Muscle of back (tissue), 11 donors: ENCODE data around the gene CACNA2D3. TPM values are rescaled to one million over a fixed set of nuclear protein-coding genes. Genes with fewer than 3 reads are reported as not detected.

Experiments
- DNase-seq, 3 donors: peaks; one replicate each; pipeline versions ENCODE4 v3.0.0 to v3.0.0-alpha.2; 2013
- polyA plus RNA-seq, 10 donors: library from polyadenylated mRNA; unstranded; fragments of 120-200 nt; gene quantifications; one replicate each; pipeline ENCODE4 v1.2.1, GENCODE V29; 2013; ENCODE audit not compliant: insufficient read length in 10 of 10

The CACNA2D3 gene
- polyA plus RNA-seq, 10 donors: 1.0 to 2.9 (median 1.9) TPM

DNA sequence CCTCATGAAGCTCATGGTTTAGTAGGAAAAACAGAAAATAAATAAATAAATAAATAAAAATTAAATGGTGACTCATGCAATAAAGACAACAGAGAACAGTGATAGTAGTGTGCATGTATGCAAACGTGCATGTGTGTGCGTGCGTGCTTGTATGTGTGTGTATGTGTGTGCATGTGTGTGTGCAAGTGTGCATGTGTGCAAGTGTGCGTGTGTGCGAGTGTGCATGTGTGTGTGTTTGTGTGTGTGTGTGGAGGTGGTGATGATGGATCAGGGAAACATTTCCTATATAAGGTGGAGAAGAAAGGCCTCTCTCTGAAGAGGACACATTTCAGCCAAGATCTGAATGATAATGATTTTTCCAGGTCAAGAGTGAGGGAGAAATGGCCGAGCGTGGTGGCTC lies 47.2 kb downstream of the CACNA2D3 start:
- no peak for DNase-seq

DNA sequence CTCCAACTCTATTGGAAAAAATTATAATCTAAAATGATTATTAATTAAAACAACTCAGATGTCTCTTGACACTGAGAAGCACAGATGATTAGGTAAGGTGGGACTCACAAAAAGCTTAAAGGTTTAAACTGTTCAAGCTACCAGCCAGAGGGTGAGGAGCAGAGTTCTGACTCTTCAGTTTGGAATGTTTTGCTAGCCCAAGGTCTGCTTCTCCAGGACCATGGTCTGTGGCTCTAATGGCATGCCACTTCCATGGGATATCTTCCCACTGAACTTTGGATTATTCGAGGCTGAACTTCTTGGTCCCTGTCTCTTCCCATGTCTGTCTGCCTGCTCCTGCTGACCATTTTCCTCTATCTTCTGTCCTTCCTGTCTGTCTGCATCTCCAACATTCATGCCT lies 49.2 kb downstream of the CACNA2D3 start:
- no peak for DNase-seq

DNA sequence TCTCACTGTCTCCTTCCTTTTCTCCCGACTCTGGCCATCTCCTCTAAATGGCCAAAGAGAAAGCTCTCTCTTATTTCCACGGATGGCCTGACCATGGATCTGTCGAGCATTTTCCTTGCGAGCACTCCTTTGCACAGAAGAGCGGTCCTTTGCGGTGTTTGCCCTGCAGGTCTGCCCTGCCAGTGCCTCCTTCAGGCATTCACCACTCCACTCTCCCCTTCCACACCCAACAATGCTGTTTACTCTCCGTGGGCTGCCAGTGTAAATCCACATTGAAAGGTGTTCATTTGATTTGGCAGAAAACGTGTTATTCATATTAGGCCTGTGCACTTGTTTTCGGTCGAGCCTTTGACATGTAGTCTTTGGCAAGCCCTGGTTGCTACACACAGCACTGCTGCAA lies 49.6 kb downstream of the CACNA2D3 start:
- DNase-seq: no peak

DNA sequence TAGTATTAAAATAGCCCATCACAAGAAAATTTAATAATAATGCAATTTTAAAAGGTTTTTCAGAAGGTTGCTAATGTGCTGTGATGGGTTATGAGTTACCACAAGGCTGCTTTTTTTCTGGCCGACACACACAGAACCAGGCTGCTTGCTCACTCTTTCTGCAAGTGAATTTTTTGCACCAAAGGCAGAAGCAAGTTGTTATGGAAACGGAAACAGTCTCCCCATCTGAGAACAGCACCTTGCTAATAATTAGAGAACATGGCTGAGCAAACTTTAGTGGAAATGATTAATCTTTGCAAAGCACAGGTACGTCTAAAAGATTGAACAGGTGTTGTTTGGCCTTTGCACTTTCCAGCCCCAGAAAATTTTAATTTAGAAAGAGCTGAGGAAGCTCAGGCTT lies 51.0 kb downstream of the CACNA2D3 start:
- no peak for DNase-seq

DNA sequence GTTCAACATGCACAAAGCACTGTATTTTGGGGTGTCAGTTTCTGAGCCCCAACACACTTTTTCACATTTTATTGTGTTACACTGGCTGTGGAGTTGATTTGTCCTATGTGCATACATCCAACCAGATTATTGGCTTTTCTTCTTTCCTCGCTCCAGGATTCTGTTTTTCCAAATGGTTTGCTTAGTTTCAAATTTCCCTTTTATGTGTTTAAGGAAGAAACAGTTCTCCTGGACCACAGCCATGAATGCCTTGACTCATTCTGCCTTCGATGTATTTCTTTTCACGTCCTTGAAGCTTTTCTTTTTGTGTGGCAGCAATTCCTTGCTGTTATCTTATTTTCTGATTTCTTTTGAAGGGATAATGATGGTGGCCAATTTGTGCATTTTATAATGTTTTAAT lies 53.8 kb downstream of the CACNA2D3 start:
- DNase-seq: peak in 2 of 3 donors; percentile 3 to 10

DNA sequence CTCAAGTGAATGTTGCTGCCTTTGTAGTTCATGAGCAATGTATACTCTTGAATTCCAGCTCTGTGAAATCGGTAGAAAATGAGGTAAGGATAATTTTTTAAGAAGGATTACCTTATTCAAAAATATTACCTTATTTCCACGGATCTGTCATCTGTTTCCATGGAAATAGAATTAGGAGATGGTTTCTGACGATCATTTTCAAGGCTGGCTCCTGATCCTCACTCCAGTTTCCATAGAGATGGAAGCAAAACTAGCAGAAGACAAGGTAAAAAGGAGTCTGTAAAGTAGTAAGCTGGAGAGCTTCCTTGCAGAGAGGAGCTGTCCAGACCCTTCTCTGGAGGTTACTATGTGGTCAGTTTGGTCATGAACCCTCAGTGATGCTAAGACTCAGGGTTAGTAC lies 55.5 kb downstream of the CACNA2D3 start:
- DNase-seq: no peak

DNA sequence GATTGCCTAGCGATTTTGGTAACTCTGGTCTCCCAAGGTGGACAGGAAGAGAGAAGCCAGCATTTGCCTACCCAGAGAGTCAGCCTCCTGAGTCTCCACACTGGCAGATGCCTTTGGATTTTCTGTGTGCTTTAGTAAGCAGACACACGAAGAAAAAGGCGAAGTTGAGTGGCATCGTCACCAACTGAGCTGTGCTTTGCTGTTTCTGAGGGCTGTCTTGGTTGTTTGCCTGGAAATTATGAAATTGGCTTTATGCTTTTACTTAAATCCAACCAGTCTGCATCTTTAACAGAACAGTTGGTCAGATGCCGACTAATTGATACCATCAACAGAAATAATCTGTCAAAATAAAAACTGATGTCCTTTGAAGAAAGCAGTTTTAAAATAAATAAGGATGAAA lies 56.0 kb downstream of the CACNA2D3 start:
- no peak for DNase-seq

DNA sequence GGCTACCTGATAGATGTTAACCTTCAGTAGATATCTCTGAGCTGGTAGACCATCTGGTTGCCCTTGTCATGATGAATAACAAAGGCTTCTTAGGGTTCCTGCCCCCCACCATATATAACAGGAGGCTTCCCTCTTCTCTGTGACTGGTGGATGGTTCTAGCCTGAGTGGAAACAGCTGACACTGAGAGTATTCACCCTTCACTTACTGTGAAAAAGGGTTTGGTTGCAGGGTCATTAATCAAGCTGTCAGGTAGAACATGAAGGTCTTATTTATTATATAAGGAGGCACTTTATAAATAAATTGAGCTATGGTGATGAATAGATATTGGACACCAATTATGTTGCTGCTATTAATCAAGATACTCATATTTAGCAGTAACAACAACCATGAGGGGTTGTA lies 58.6 kb downstream of the CACNA2D3 start:
- DNase-seq: no peak

DNA sequence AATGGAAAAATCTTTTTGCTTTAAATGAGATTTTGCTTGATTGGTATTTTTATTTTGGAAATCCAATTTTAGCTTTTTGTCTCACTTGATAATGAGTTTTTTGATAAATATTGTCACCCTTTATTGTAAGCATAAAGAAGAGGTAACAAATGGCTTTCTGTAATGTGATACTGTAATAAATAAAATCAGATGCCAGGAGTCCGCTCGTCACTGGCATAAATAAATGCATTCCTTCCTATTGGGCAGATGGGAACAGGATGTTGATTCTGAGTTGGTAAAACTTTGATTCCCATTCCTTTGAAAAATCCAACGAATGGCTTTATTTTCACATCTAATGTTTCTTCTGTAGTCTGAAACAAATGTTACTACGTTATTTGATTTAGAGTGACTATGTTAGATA lies 59.9 kb downstream of the CACNA2D3 start:
- no peak for DNase-seq

DNA sequence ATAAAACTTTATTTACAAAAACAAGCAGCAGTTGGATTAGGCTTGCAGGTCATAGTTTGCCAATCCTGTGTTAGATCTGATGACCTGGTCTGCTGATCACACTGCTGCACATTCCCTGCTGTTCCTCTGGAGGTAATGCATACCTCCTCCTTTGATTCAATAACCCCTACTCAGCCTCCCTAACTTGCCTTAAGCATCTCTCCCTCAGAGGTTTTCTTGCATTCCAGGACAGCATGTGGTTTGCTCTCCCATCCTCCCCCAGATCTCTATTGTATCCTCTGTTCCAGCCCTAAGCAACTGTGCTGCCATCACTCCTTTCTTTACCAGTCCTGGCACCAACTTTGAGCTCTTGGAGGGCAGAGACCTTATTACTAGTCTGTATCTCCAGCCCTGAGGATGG lies 63.4 kb downstream of the CACNA2D3 start:
- DNase-seq: no peak

DNA sequence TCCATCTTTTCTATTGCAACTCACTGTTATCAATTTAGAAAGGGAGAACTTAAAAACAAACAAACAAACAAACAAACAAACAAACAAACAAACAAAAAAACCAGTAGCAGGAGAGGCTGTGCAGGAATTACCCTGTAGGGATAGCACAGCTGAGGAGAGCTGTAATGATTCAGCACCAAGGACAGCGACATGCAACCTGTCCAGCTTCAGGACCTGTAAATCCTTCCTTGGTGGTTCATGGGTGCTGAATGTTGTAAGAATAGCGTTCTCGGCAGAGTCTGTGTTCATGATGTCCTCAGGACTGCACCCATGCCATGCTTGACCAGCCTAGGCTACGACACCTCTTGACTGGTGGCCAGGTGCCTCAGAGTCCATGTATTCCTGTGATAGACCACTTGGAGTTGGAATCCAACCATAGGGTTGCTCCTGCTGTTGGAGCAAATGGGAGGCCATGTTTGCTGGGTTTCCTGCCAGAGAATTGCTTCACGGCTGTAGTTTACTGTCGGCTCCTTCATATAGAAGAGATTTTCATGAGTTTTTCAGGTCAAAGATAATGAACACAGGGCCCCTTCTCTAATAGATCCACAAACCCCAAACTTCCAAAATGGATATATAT lies 65.9 kb downstream of the CACNA2D3 start:
- DNase-seq: peak; percentile 61 to 85 (median 80)

DNA sequence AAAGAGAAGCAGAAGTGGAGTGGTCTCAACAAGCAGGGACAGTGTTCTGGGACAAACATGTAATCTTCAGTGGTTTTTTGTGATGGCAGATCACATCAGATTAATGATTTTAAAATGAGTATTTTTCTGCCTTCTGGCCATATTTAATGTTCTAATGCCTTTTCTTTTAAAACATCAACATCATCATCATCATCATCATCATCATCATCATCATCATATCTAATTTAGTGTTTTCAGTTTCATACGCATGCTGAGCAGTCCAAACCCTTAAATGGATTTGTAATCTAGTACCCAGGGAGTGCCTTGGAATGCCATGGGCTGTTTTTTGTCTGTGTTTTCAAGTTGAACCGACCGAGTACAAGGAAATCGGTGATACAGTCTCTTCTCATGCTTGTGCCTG lies 68.9 kb downstream of the CACNA2D3 start:
- DNase-seq: no peak

DNA sequence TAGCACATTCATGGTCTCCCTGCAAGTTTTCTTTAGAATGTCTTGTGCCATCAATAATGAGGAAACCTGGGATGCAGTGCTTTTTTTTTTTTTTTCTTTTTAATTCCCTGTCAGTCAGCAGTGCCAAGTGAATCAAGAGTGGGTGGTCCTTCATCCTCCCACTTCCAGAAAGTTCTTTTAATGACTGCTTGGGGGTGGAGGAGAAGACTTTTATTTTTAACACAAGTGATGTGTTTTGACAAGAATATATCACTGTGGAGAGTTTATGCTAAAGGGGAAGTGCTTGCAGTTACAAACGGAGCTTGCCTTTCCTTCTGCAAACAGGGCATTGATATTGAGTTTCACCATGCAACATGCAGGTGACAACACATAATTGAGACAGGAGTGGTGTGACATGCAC lies 69.7 kb downstream of the CACNA2D3 start:
- no peak for DNase-seq

DNA sequence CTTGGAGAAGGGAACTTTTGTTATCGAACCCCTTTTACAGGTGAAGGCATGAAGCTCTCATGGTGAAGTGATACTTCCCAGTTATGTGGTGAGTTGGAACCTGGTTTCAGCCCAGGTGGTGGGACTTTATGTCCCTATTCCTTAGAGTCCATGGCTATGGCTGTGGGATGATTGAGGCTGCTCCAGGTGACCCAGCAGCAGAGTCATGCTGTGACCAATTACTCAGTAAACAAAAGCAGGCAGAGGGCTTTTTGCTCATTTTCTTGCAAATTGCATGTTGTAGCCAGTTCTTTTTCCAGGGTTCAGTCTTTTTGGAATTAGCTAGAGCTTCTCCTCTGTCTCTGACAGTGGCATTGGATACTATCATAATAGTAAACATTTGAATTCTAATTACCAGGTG lies 70.7 kb downstream of the CACNA2D3 start:
- no peak for DNase-seq

DNA sequence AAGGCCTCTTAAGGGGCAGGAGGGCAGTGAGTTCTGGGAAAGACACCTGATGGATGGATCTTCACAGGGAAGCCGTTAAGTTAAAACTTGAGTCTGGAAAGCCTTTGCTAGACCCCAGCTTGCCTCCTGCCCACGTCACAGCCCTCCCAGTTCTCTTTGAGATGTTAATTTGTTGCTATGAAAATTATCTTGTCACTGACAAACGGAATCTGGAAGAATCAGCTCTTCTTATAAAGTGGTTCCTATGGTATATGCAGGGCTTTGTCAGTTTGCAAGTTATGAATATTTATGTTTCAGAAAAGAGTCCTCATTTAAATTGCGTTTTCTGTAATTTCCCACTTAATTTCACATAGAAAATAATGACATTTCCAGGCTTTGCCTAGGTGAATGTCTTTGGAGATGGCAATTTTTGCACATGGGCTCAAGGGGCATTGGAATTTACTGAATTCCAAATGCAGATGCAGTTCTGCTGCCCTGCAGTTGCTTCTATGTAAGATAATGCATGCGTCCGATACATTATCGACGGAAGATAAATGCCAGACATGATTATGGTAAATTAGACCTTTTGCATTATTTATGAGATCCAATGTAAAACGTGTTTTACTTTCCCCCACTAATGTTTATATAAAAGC lies 74.1 kb downstream of the CACNA2D3 start:
- DNase-seq: no peak

DNA sequence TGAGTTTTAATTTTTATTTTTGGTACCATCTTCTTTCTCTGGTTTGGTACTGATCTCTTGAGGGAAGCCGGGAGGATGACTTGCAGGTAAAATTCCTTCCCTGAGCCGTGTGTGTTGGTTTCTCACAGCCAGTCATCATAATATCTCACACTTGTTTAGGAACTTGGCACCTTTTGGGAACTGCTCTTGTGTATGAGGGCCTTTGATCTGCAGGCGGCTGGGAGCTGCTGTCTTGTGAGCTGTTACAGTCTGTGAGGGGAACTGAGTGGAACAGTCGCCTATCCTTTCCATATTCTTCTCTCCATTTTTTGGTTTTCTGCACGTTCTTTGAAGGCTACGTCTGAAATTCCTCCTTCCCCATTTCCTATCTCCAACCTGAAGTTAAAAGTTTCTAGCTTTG lies 75.2 kb downstream of the CACNA2D3 start:
- no peak for DNase-seq

DNA sequence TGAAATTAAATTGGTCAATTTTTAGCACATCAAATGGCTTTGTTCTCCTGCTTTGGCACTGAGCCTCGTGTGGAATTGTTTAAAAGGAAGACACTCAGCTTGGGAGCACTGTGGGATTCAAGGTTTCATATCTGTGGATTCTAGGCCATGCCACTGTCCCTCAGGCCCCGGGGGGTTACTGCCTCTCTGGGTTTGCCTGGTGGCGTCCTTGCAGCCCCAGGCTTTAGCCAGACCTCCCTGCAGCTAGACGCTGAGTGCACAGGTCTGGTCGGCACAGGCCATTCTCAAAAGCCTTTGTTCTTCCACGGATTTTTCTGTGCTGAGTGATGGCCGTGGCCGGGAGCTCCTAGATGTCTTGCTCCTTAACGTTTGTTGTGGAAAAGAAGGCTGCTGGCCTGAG lies 76.2 kb downstream of the CACNA2D3 start:
- DNase-seq: no peak

DNA sequence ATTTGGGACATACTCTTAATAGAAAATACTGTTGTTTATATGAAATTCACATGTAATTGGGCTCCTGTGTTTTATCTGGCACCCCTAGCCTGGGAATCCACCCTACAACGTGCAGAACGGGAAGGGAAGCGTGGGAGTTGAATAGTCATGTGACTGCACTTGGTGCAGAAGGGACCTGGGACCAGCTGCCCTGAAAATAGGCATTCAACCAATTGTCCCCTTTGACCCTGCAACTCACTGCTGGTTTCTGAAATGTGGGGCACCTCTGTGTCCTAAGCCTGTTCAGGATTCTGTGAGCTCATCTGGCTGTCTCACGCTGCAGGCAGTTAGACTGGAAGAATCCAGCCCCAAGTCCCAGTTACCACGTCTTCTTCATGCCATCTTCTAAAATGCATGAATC lies 79.7 kb downstream of the CACNA2D3 start:
- DNase-seq: no peak

DNA sequence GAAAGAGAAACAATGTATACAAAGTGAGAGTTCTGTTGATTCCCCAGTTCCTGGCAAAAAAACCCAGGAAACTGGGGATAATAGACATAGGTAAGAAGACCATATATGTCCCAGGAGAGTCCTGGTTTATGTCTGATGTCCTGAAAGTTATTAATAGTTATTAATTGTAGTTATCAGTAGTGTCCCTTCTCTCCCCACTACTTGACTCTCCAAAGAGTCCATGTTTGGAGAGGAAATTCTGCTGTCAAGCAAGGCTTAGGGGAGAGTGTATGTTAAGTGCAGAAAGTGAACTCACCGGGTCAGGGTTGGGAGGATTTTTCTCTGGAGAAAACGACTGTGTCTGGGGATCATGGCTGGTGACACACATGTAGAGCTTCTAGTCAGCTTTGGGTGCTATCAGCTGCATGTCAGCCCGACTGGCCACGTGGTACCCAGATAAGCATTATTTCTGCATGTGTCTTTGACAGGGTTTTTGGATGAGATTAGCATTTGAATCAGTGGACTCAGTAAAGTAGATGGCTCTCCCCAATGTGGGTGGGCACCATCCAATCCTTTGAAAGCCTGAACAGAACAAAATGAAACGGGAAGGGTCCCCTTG lies 80.4 kb downstream of the CACNA2D3 start:
- no peak for DNase-seq

DNA sequence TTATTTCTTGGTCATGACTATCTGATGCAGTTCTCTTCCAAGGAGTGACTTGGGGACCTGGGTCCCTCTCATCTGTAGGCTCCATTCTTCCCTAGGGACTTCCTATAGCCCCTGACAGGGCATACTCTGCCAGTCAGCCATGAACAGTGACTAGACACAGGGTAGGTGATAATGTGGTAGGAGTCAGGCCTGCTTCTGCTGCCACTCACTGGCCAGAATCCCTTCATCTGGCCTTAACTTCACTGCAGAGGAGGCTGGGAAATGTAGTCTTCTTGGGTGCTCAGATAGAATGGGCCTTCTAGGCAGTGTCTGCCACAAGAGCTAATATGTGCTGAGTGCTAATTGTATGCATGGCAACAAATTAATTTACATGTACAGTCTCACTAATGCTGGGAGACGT lies 84.5 kb downstream of the CACNA2D3 start:
- DNase-seq: no peak

DNA sequence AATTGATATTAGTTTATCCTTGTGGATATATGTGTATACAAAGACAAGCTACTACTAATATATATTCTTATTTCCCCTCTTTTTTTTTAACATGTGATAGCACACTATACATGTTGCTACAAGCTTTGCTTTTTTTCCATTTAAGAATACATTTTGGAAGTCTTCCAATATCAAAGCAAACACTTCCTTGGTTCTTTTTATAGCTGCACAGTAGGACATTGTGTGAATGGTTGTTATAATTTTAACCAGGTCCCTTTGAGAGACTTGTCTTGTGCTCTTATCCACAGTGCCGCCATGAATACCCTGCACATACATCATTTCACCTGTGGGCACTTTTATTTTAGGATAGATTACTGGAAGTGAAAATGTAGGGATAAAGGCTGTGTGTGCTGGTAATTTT lies 88.7 kb downstream of the CACNA2D3 start:
- DNase-seq: no peak

DNA sequence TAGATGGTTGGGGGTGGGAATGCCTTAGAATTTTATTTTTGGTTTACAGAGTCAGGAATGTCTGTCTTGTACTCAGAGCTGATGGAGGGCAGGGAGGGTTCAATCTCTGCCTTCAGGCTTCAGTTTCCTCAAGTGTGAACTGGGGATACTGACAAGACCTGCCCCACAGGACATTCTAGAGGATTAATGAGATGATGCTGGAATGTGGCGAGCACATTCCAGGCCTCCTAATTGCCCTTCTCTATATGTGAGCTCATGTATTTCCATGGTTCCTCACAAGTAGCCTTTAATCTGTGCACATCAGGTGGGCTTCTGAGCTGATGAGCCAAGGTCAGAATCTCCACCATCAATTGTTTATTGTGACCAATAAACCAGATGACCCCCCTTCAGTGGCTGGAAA lies 90.4 kb downstream of the CACNA2D3 start:
- DNase-seq: no peak

DNA sequence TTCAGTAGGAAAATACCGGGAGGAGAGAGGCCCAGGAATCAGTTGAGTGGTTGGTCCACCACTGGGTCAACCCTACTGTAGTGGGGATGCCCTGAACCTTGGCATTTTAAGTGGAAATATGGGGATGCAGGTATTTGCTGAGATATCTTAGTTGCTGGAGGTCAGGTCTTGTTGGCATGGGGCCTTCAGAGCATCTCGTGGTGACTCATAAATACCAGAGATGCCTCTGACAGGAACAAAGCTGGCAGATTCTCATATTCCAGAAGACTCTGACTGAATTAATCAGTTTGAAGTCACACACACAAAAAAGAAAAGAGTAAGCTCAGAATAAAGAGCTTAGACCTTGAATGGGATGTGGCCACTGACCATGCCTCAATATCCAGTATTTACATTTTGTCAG lies 91.6 kb downstream of the CACNA2D3 start:
- no peak for DNase-seq

DNA sequence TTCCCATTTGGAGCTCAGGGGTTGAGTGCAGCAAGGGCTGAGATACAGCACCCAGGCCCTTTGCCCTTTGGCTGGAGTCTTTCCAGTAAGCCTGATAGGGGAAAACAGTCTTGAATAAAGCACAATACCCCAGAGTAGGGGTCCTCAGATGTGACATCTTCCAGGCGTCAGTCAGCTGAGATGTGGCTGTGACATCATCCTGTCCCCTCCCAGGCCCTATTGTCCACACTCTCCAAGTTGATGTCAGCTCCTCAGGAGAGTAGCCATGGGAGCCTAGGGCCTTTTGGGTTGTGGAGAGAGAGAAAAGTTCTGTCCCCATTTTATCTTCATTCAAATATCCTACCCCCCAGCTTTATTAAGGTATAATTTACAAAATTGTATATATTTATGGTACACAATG lies 92.5 kb downstream of the CACNA2D3 start:
- no peak for DNase-seq
